Endodermal cell (in vitro differentiated cells): ENCODE measurements around the gene SCLY. TPM values are rescaled to one million over a fixed set of nuclear protein-coding genes. Genes with fewer than 3 reads are reported as not detected.

Source experiments
- DNase-seq: peaks from one replicate; pipeline ENCODE4 v3.0.0-alpha.2; 2017
- H3K27ac ChIP-seq: 2 replicates; pipeline ENCODE4 v1.5.1; 2013; ENCODE audit warnings: mild to moderate bottlenecking, low read depth, low read length, moderate library complexity
- H3K27me3 ChIP-seq: 2 replicates; pipeline ENCODE4 v1.6.1; 2013; ENCODE audit warnings: mild to moderate bottlenecking, low read length, moderate library complexity; ENCODE audit not compliant: insufficient read depth, control insufficient read depth, poor library complexity, severe bottlenecking
- H3K36me3 ChIP-seq: 2 replicates; pipeline ENCODE4 v1.7.0; 2013; ENCODE audit warnings: mild to moderate bottlenecking, low read length, moderate library complexity; ENCODE audit not compliant: control insufficient read depth, insufficient read depth
- H3K4me1 ChIP-seq: one replicate; pipeline ENCODE4 v1.7.0; 2013; ENCODE audit warnings: low read length; ENCODE audit not compliant: control insufficient read depth, insufficient read depth
- H3K4me3 ChIP-seq: 2 replicates; pipeline ENCODE4 v1.5.1; 2013; ENCODE audit warnings: mild to moderate bottlenecking, low read length, moderate library complexity
- H3K9ac ChIP-seq: 2 replicates; pipeline ENCODE4 v1.6.1; 2013; ENCODE audit warnings: mild to moderate bottlenecking, low read length, moderate library complexity; ENCODE audit not compliant: poor library complexity, severe bottlenecking; ENCODE audit errors: extremely low read depth
- H3K9me3 ChIP-seq: 2 replicates; pipeline ENCODE4 v1.6.1; 2013; ENCODE audit warnings: mild to moderate bottlenecking, low read length, moderate library complexity; ENCODE audit not compliant: control insufficient read depth
- H3K27ac Mint-ChIP-seq: 2 replicates; pipeline ENCODE4 v1.8.0; 2020; ENCODE audit warnings: mixed read lengths
- H3K27me3 Mint-ChIP-seq: 2 replicates; pipeline ENCODE4 v1.8.0; 2021; ENCODE audit warnings: mild to moderate bottlenecking, mixed read lengths; ENCODE audit not compliant: insufficient read depth
- H3K36me3 Mint-ChIP-seq: 2 replicates; pipeline ENCODE4 v1.8.0; 2020; ENCODE audit warnings: low read depth, mixed read lengths
- H3K4me1 Mint-ChIP-seq: 2 replicates; pipeline ENCODE4 v1.8.0; 2020; ENCODE audit warnings: mixed read lengths
- H3K4me3 Mint-ChIP-seq: 2 replicates; pipeline ENCODE4 v1.8.0; 2020; ENCODE audit warnings: mild to moderate bottlenecking, moderate library complexity, mixed read lengths
- H3K9me3 Mint-ChIP-seq: 2 replicates; pipeline ENCODE4 v1.8.0; 2020; ENCODE audit warnings: mild to moderate bottlenecking, mixed read lengths
- WGBS, 2 experiments: methylation state at CpG; one replicate each; pipeline versions ENCODE4 v1.1.5 to v1.1.7; 2013; ENCODE audit warnings: missing lambda C conversion rate in 2 of 2, mixed read lengths in 1 of 2; ENCODE audit not compliant: insufficient coverage in 1 of 2, insufficient read length in 1 of 2; 5-methylcytosine and 5-hydroxymethylcytosine counted together
- total RNA-seq, 2 donors: library from RNA; stranded (reverse); fragmentation: NEBNext Ultra II Directional in 1 of 2; extraction: Animal tissue kit (Norgen Biotek cat#: 25700) in 1 of 2; gene quantifications; 2 replicates in 1 of 2; 3 replicates in 1 of 2; pipeline ENCODE4 v1.2.1, GENCODE V29; 2021
- TF ChIP-seq, protein P1 (sequence below): fragments of 200-600 bp; sonication (generic); conservative IDR thresholded peaks from 2 replicates; pipeline ENCODE4 v1.5.0; 2021; ENCODE audit warnings: antibody characterized with exemption, mild to moderate bottlenecking

Gene SCLY
- total RNA-seq, 2 donors from 2014 or later: 39.0 to 45.0 TPM

DNA sequence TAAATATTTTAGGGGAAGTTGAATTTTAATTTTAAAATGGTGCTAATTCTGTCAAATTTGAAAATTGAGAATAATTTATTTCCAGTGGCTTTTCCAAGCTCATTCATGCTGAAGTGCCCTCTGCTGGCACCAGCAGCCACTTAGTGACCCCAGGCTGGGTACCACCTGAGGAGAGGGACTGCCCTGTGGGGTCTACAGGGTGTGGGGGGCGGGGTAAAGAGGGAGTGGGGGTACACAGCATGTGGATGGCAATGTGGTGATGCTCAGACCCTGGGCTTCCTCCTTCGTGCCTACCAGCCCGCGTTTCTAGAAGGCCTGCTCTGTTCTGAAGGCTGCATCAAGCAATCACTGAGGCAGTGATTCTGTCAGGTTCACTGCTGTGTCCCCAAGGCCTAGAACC is 45.1 kb upstream of the SCLY start:
- Histone ChIP-seq H3K9ac (no peak overlapping the region), H3K27me3 (no peaks in the 10 kb centered on the region), H3K4me1 (no peaks in the 10 kb centered on the region), H3K9me3 (no peaks in the 10 kb centered on the region), H3K36me3 (peaks cover 27% of the 10 kb centered on the region), H3K4me3 (no peak overlapping the region), H3K27ac (no peak overlapping the region)
- TF ChIP-seq, protein P1, sequence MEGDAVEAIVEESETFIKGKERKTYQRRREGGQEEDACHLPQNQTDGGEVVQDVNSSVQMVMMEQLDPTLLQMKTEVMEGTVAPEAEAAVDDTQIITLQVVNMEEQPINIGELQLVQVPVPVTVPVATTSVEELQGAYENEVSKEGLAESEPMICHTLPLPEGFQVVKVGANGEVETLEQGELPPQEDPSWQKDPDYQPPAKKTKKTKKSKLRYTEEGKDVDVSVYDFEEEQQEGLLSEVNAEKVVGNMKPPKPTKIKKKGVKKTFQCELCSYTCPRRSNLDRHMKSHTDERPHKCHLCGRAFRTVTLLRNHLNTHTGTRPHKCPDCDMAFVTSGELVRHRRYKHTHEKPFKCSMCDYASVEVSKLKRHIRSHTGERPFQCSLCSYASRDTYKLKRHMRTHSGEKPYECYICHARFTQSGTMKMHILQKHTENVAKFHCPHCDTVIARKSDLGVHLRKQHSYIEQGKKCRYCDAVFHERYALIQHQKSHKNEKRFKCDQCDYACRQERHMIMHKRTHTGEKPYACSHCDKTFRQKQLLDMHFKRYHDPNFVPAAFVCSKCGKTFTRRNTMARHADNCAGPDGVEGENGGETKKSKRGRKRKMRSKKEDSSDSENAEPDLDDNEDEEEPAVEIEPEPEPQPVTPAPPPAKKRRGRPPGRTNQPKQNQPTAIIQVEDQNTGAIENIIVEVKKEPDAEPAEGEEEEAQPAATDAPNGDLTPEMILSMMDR: peak; percentile 60
- WGBS, 2 experiments: 67% methylated on average over 4 of the region's 4 CpGs; no CpG with 5 or more reads in 1 of the 2 experiments
- H3K4me1 Mint-ChIP-seq: no peaks in the 10 kb centered on the region
- no peak for DNase-seq
- no peaks in the 10 kb centered on the region for H3K27me3 Mint-ChIP-seq
- no peak overlapping the region for H3K4me3 Mint-ChIP-seq
- no peak overlapping the region for H3K27ac Mint-ChIP-seq
- peaks cover 11% of the 10 kb centered on the region for H3K36me3 Mint-ChIP-seq
- no peaks in the 10 kb centered on the region for H3K9me3 Mint-ChIP-seq

DNA sequence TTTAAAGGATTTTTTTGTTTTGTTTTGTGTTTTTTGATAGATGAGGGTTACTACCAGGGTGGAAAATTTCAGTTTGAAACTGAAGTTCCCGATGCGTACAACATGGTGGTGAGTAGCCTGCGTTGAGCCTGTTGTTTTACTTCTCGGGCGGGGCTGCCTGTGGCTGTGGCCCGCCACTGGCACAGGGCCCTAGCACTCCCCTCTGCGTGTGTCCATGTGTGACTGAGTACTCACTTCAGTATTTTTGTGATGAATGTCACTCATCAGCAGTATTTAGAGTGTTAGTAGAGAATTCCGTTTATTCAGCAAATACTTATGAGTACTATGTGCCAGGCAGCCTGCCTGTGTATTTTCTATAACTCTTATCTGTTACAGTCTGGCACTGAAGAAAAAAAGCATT is 44.3 kb upstream of the SCLY start:
- H3K4me1 Mint-ChIP-seq: no peaks in the 10 kb centered on the region
- Histone ChIP-seq H3K36me3 (peaks cover 35% of the 10 kb centered on the region), H3K4me3 (no peak overlapping the region), H3K27me3 (no peaks in the 10 kb centered on the region), H3K4me1 (no peaks in the 10 kb centered on the region), H3K9me3 (no peaks in the 10 kb centered on the region), H3K27ac (no peak overlapping the region), H3K9ac (no peak overlapping the region)
- DNase-seq: no peak
- H3K27ac Mint-ChIP-seq: no peak overlapping the region
- H3K27me3 Mint-ChIP-seq: no peaks in the 10 kb centered on the region
- H3K9me3 Mint-ChIP-seq: no peaks in the 10 kb centered on the region
- 93 to 100% methylated on average over 6 to 8 of the region's 8 CpGs for WGBS, 2 experiments
- peaks cover 17% of the 10 kb centered on the region for H3K36me3 Mint-ChIP-seq
- H3K4me3 Mint-ChIP-seq: no peak overlapping the region
- TF ChIP-seq, protein P1: no peak

DNA sequence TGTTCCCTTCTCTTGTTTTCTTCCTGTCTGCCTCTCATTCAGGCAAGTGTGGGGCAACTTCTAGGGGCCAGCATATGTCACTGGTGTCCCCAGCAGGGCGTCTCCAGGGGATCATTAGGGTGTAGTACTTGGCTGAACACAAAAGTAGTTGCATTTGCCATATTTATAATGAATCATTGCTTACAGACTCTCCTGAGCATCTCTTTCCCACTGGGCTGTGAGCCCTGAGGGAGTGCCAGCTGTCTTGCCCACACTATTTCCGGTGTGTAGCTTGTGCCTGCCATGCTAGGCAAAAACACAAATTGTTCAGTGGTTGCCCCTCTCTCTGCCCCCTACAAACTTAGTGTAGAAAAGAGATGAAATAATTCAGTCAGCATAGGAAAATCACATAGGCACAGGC is 40.8 kb upstream of the SCLY start:
- H3K9me3 ChIP-seq: no peaks in the 10 kb centered on the region
- Mint-ChIP-seq H3K27ac (no peak overlapping the region), H3K4me1 (no peaks in the 10 kb centered on the region), H3K36me3 (peaks cover 17% of the 10 kb centered on the region), H3K9me3 (no peaks in the 10 kb centered on the region), H3K4me3 (no peak overlapping the region), H3K27me3 (no peaks in the 10 kb centered on the region)
- H3K4me3 ChIP-seq: no peak overlapping the region
- H3K9ac ChIP-seq: no peak overlapping the region
- H3K4me1 ChIP-seq: no peaks in the 10 kb centered on the region
- peaks cover 27% of the 10 kb centered on the region for H3K36me3 ChIP-seq
- H3K27ac ChIP-seq: no peak overlapping the region
- no peaks in the 10 kb centered on the region for H3K27me3 ChIP-seq
- TF ChIP-seq, protein P1: no peak
- WGBS, 2 experiments: 92 to 95% methylated on average over 2 of the region's 2 CpGs
- no peak for DNase-seq
